ENCODE data around the gene GALNT2. TPM values are rescaled to one million over a fixed set of nuclear protein-coding genes. Genes with fewer than 3 reads are reported as not detected.

Gene GALNT2
- total RNA-seq, result 31.9 and 37.4 TPM in 2 replicates

- DNase-seq (ENCODE audit: low read depth), result peak; percentile 64
- no peak for FAIRE-seq
- H3K27me3 ChIP-seq (ENCODE audit: control insufficient read depth, insufficient read depth, low read length), result no peaks in the 10 kb centered on the region
- H3K4me3 ChIP-seq (ENCODE audit: low read depth, low read length), result peak within 1 kb of the TSS; percentile 73
- no peaks in the 10 kb centered on the region for H3K36me3 ChIP-seq (ENCODE audit: control insufficient read depth, insufficient read depth, low read length)
- no peak for TF ChIP-seq CTCF (IDR thresholded peaks at IDR 0.05; ENCODE audit: insufficient read depth, low read length, severe bottlenecking)
Observed at GRCh38 chr1:230066466-230067404, at the start of gene GALNT2. TSS of gene GALNT2 (plus strand) at chr1:230067238. CDS start at chr1:230067281, 43 bp downstream.

- H3K4me3 ChIP-seq (ENCODE audit: low read depth, low read length), result no peak overlapping the region
- no peak for TF ChIP-seq CTCF (IDR thresholded peaks at IDR 0.05; ENCODE audit: insufficient read depth, low read length, severe bottlenecking)
- no peaks in the 10 kb centered on the region for H3K36me3 ChIP-seq (ENCODE audit: control insufficient read depth, insufficient read depth, low read length)
- DNase-seq (ENCODE audit: low read depth), result no peak
- FAIRE-seq, result peak; percentile 64
- H3K27me3 ChIP-seq (ENCODE audit: control insufficient read depth, insufficient read depth, low read length), result peaks cover 1% of the 10 kb centered on the region
Observed at GRCh38 chr1:230020451-230020850, 46.6 kb upstream of the GALNT2 start.

- no peaks in the 10 kb centered on the region for H3K36me3 ChIP-seq (ENCODE audit: control insufficient read depth, insufficient read depth, low read length)
- FAIRE-seq, result no peak
- DNase-seq (ENCODE audit: low read depth), result no peak
- H3K27me3 ChIP-seq (ENCODE audit: control insufficient read depth, insufficient read depth, low read length), result peaks cover 1% of the 10 kb centered on the region
- H3K4me3 ChIP-seq (ENCODE audit: low read depth, low read length), result no peak overlapping the region
- no peak for TF ChIP-seq CTCF (IDR thresholded peaks at IDR 0.05; ENCODE audit: insufficient read depth, low read length, severe bottlenecking)
Observed at GRCh38 chr1:230022666-230023380, 44.2 kb upstream of the GALNT2 start.

GRCh38 chr1:230025686-230026085 lies 41.4 kb upstream of the GALNT2 start:
- Histone ChIP-seq H3K4me3 (ENCODE audit: low read depth, low read length) (no peak overlapping the region), H3K36me3 (ENCODE audit: control insufficient read depth, insufficient read depth, low read length) (no peaks in the 10 kb centered on the region), H3K27me3 (ENCODE audit: control insufficient read depth, insufficient read depth, low read length) (peaks cover 1% of the 10 kb centered on the region)
- FAIRE-seq (no peak), DNase-seq (ENCODE audit: low read depth) (no peak)
- no peak for TF ChIP-seq CTCF (IDR thresholded peaks at IDR 0.05; ENCODE audit: insufficient read depth, low read length, severe bottlenecking)

GRCh38 chr1:230026139-230026538 lies 40.9 kb upstream of the GALNT2 start:
- Histone ChIP-seq H3K4me3 (ENCODE audit: low read depth, low read length) (no peak overlapping the region), H3K36me3 (ENCODE audit: control insufficient read depth, insufficient read depth, low read length) (no peaks in the 10 kb centered on the region), H3K27me3 (ENCODE audit: control insufficient read depth, insufficient read depth, low read length) (peaks cover 1% of the 10 kb centered on the region)
- DNase-seq (ENCODE audit: low read depth) (no peak), FAIRE-seq (no peak)
- no peak for TF ChIP-seq CTCF (IDR thresholded peaks at IDR 0.05; ENCODE audit: insufficient read depth, low read length, severe bottlenecking)
